GM19043 (cell line): Measurements from ENCODE around the gene NUDT2.
A peak's percentile ranks its signal among the peaks of the same experiment; 100 is the strongest.
"Not testable (repeated sequence)": the region's sequence is repeated elsewhere in the genome, so short reads cannot be mapped to it uniquely, and the experiment has no call there.

ENCODE experiments used
- ATAC-seq: cut with Tn5 transposase; IDR thresholded peaks from one replicate; pipeline ENCODE4 v1.9.1; 2021; ENCODE audit warnings: low read depth; ENCODE audit not compliant: unreplicated experiment

Gene NUDT2

DNA sequence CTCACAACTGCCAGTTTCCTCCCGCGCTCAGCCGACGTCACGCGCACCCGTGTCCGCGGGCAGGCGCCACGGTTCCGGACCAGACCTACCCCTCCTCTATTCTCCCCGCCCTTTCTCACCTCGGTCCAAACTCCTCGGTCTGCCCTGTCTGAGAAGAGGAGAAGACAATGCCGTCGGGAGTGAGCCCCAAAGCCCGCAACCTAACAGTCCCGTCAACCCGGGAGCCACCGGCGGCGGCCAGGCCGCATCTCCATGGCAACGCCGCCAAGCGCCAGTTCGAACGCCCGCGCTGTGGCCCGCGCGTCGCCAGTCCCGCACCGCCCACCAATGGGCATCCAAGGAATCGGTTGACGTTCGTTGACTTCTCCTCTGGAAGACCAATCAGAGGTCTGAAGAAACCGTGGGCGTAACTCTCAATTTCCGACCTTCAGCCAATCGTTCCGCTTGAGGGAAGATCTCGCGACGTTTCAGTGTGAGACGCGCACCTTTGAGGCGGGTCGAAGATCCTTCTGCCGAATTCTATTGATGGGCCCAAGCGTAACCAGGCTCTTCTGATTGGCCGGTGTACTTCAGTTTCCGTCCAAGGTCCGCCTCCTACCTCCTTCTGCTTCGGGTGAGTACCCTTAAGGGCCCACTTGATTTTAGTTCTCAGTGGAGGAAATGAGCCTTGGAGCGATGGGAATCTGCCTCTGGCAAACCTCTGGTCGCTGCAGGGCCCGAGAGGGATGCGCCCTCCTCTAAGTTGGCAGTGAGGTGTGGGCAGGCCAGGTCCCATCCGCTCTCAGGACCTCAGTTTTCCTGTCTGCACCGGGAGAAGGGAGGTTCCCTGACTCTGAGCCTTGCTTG is at the start of gene NUDT2, which contains the start of gene KIF24:
Gene NUDT2 (plus strand): TSS at position 583 of the 846 bp plus-strand sequence. CDS start 9,471 bp downstream, outside the sequence.
Gene KIF24 (minus strand): TSS at position 282 of the 846 bp plus-strand sequence. CDS start 17,922 bp downstream, outside the sequence.
- peak; percentile 93 for ATAC-seq

DNA sequence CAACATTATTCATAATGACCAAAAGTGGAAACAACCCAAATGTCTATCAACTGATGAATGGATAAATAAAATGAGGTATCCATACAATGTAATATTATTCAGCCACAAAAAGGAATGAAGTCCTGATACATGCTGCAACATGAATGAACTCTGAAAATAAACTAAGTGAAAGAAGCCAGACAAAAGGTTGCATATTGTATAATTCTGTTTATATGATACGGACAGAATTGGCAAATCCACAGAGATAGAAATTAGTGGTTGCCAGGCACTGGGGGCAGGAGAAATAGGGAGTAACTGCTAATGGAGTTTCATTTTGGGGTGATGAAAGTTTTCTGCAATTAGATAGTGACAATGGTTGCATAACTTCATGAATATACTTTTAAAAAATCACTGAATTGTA is 47.3 kb upstream of the NUDT2 start:
- ATAC-seq, result no peak

DNA sequence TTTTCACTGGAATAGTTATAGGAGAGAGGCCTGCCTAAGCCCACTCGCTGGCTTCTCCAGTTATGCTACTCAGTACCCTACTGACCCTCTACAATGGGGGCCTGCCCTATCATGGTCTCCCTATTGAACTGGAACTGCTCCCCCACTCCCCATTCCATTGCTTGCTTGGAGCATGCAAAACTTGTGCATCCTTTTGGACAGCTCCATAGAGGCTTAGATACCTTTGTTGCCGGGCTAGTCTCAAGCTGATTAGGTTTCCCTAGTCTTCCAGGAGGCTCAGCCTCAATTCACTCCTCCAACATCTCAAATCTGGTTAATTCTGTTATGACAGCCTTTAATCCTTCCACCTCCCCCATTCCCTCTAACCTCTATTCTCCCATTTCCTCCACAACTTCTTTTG is 40.2 kb upstream of the NUDT2 start:
- no peak for ATAC-seq

DNA sequence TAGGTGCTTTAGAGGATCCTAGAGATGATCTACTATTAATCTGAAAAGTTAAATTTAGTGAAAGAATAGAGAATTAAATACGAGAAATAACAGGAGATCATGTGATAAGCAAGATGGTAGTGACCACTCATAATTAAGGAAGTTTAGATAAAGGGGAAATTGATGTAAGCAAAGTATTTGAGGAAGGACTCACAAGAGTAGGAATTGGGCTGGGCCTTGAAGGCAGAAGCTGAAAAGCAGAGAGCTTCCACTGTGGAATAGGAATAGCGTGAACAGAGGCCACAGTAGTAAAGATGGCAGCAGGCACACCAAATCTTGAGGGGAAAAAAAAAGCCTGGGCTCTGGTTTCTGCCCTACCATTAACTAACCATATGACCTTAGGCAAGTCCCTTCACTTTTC is 38.3 kb upstream of the NUDT2 start:
- no peak for ATAC-seq

DNA sequence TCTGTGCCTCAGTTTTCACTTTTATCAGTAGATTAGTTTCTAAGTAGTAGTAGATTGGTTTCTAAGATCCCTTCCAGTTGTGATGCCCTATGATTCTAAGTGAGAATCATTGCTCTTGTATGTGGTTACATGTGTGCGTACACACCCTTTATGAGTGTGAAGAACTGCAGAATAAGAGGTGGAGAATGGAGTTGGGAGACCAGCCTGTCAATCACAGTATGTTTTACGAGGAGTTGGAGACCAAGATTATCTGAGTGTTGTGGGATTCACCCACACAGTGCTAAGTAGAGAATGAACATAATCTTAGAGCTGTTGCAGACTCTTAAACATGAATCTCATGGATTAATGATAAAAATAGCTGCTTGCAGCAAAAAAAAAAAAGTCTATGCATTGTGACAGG is 37.9 kb upstream of the NUDT2 start:
- no peak for ATAC-seq

DNA sequence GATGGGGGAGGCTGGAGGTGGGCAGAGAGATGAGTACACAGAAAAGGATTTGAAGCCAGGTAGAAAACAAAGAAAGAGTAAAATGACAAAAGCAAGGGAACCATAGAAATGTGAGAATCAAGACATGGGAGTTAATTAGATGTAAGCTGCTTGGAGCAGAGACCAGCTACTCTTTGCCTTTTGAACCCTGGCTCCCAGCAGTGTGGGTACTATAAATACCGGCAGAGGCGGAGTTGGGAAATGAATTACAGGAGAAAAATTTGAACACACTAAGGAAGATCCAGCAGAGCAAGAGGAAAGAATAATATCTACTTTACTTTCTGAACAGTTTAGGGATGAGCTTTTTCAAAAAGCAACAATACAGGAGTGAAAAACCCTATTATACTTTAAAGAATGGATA is 36.8 kb upstream of the NUDT2 start:
- ATAC-seq, result no peak

DNA sequence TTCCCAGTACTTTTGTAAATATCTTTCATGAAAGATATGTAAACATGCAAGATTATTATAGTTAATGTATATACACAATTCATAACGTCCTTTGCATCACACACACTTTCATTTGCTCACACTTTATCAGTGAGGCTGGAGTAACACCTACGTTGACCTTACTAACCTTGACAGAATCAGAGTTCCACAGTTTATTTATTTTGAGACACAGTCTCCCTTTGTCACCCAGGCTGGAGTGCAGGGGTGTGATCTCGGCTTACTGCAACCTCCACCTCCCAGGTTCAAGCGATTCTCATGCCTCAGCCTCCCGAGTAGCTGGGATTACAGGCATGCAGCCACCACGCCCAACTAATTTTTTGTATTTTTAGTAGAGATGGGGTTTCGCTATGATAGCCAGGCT is 28.3 kb upstream of the NUDT2 start:
- not testable (repeated sequence) for ATAC-seq

DNA sequence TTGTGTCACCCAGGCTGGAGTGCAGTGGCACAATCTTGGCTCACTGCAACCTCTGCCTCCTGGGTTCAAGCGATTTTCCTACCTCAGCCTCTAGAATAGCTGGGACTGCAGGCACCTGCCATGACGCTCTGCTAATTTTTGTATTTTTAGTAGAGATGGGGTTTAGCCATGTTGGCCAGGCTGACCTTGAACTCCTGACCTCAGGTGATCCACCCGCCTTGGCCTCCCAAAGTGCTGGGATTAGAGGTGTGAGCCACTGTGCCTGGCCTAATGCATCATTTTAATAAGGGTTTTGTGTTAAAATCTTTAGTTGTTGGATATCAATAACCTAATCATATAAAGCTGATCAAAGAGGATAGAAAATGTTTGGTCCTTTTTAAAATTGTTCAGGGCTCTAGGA is 21.1 kb upstream of the NUDT2 start:
- not testable (repeated sequence) for ATAC-seq

DNA sequence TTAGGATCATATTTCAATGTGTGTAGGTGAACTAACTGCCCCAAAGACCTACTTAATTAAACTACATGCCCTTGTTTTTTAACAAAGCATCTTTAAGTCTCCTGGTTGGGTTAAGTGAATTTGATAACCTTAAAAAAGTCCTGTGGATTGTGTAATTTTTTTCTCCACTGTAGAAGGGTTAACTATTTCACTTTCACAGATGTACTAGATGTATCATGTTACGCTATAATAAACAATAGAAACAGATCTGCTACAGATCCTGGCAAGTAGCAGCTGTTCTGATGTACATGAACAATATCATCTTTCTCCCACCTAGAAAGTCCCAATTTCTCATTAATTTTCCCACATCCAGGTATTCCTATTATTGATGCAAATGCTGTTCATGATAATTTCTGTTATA is 19.2 kb upstream of the NUDT2 start:
- no peak for ATAC-seq

DNA sequence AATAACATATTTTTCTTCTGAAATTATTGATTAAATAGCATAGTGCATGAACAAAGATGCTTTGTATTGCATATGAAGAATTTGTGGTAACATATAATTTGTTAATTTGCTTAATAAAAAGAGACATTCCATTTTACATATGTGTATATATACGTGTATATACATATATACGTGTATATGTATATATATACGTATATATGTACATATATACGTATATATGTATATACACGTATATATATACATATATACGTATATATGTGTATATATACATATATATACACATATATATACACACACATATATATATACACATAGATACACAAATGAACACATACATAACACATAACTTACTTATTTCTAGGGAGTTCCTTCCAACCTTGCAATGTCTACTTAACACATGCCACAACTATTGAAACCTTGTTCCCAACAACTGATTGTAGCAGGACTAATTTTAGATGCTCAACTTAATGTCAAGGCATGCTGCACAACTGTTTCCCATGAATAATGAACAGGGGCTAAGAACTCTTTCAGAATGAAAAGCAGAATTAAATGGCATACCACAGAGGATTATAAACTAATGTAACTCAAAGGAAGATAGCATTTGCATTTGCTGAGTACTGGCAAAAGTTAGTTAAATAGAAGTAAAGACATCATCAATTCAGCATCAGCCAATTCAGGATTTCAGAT is 17.7 kb upstream of the NUDT2 start:
- no peak for ATAC-seq

DNA sequence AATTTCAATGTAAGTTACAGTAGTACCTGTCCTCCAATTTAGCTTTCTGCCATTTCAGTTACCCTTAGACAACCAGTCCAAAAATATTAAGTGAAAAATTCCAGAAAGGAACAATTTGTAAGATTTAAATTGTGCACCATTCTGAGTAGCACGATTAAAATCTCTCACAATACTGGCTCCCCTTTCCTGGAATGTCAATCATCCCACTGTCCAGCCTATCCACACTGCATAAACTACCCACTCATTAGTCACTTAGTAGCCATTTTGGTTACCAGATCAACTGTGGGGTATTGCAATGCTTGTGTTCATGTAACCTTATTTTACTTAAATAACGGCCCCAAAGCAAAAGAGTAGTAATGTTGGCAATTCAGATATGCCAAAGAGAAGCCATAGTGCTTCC is 11.9 kb upstream of the NUDT2 start:
- ATAC-seq, result no peak

DNA sequence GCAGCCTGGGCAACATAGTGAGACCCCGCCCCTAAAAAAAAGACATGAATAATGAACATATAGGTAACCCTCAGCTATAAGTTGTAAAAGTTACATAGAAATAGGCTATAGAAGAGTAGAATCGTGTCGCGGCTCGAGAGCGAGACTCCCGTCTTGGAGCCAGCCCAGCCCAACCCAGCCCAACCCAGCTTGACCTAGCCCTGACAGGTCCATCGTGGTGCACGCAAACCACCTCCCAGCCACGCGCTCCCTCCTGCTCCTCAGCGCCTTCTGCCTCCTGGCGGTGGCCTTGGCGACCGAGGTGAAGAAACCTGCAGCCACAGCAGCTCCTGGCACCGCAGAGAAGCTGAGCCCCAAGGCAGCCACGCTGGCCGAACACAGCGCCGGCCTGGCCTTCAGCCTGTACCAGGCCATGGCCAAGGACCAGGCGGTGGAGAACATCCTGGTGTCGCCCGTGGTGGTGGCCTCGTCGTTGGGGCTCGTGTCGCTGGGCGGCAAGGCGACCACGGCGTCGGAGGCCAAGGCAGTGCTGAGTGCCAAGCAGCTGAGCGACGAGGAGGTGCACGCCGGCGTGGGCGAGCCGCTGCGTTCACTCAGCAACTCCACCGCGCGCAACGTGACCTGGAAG is 11.1 kb upstream of the NUDT2 start:
- ATAC-seq, result no peak

DNA sequence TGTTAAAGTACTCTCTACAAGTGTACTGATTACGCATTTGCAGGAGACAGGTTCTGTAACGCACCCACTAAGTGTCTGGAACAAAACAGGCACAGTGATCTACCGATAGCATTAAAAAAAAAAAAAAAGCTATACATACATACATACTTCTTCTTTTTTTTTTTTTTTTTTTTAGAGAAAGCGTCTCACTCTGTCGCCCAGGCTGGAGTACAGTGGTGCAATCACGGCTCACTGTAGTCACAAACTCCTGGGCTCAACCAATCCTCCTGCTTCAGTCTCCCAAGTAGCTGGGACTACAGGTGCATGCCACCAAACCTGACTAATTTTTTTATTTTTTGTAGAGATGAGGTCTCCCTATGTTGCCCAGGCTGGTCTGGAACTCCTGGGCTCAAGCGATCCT is 7.9 kb upstream of the NUDT2 start:
- no peak for ATAC-seq

DNA sequence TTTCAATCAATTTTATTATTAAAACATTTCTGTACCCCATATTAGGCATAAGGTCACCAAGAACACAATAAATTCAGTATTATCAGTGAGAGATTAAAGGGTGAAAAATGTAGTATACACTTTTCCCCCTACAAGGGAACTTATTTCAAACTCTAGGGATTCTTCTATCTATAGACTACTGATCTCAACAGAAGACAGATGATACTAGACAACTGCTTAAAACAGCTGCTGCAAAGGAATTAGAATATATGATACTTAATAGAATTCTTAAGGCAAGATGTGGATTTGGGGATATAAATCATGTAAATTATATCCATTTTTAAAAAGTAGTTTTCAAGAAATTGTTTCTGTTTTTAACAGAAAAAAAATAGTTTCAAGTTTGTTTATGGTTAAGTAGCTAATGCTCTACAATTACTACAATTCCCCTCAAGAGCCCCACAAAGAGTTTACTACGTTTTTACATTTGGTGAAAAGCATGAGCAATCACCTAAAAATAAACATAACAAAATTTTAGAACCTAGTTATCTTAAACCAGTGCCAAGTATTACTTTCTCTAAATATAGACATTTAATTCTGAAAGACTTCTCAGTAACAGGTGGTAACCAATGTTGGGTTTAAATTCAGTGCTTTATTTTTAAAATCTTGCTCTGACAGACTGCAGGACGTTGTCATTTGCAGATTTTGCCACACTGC is 6.3 kb upstream of the NUDT2 start:
- no peak for ATAC-seq

DNA sequence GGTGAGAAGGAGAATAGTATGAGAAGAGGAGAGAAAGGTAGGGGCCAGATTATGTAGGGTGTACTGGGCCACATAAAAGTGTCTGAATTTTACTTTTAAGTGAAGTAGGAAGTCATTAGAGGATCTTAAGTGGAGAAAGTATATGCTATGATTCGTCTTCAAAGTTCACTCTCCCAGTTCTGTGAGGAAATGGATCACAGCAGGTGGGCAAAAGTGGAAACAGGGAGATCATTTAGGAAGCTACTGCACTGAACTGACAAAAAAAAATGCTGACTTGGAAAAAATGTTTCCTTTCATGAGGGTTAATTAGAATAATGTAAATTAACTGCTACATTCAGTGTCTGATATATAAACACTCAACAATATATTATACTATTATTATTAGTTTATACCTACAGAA is 2.7 kb upstream of the NUDT2 start:
- no peak for ATAC-seq

DNA sequence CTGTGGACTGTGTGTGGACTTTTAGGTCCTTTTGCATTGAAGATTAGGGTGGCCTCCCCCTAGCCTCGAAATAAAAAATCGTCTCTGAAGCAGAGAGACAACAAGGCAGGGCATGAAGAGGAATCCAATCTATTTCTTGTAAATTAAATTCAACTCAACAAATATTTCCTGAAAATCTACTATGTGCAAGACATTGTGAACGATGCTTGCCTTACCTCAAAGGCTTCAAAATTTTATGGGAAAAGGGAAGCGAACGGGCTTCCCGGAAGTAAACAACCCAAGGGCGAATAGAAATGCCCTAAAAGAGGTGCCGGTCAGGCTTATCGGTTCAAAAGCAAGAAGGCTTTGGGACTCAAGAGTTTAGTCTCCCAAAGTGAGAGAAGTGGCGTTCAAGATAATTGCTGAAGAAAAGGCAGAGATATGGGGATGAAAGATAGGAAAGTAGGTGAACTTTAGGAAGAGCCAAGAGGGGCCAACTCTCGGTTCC is 826 bp upstream of the NUDT2 start:
- no peak for ATAC-seq

DNA sequence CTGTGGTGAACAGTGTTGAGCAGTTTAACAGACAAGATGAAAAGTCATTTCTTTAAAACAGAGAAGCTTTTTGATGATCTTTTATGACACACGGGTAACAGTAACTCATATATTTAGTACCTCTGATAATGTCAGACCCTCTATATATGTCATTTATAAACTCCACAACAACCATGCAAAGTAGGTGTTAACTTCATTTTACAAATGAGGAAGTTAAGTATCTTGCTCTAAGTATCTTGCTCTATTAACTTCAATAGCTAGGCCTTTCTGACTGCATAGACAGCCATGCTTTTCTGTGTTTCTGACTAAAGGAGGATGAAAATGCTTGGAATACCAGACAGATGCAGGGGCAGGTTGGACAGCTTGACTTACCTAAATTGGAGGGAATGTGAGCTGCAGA is 1.8 kb downstream of the NUDT2 start:
- ATAC-seq, result no peak

DNA sequence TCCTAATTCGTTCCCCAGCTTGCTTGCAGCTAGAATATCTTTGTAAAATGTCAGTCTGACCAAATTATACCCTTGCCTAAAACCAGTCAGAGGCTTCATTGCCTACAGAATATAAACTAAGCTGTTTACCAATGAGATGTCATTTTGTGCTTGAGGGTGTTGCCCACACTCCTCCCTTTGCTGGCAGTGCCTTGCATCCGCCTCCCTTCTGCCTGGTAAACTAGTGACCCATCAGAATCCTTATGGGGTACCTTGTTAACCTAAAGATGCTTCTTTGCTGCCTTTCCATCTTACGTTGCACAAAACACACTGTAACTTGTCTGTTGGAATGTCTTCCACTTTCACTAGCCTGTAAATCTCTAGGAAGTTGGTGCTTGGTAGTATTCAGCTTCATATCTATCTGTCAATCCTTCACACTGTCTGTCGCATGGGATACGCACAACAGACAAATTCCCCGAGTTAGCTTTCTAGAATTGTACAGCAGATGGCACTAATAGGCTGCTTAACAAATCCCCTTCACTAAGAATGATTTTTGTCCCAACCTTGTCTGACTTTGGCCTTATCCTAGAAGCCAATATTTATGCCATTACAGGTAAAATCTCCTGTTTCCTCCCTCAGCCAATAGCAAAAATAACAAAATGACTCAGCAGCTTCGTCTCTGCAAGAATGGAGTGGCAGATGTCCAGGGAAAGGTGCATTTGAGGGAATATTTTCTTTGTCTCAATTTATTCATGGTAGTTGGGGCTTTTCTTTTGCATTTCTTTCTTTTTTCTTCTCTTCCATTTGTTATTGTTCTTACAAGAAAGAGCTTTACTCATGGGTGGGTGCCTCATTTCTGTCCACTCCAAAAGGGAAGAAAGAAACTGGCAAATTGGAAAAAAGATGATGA is 3.0 kb downstream of the NUDT2 start:
- ATAC-seq, result no peak

DNA sequence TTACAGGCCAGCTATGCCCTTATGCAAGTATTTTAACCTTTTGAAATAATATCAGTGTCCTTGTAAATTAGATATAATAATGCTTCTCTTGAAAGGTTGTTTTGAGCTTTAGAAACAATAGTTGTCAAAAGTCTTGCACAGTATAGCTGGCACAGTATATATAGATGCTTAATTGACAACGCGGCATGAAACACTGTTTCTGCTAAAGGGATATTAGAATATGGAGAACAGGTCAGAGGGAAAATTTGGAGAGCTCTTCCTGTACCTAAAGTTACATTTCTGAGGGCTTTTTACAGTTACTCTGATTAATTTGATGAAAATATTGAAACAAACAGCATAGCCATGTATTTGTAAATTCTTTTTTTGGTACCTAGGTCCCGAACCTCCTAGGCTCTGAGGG is 4.5 kb downstream of the NUDT2 start:
- no peak for ATAC-seq

DNA sequence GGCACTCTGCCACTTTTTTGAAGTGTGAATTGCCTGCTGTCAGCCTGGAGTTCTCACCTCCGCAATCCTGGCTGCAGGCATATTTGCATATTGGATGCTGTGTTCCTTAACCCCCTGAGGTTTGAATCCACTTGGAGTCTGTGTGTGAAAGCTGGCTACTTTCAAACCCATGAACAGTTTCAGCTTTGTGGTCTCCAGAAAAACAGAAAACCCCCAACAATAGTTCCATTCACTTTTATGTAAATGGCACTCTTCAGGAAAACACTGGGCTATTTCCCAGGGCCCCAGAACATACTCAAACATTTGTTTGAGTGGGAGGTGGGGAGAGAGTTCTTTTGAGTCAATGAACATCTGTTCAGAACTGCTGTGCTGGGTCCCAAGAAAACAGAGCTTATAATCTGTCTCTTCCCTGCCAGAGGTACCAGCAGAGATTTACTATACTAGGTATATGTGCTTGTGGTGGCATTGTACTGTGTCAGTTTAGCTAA is 5.0 kb downstream of the NUDT2 start:
- ATAC-seq, result no peak
